ENCODE data around the gene KLHL8.

The KLHL8 gene

DNA sequence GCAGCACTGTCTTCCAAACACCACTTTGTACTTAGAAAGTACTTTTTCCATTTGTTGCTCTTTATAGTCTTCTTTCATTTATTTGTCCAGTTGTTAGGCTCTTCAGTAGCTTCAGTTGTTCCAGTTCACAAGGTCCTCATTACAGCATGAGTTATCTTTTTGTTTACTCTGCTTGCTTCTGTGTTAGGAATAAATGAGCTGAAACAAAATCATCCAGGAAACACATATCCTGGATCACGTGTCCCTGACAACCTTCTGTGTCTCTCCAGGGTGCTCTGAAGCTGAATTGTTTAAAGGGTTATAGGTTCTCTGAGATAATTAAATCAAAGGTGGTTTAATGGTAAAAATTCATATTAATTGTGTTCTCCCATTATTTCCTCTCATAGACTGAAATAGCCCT lies 19.9 kb upstream of the KLHL8 start:
- no peak for FAIRE-seq
- TF ChIP-seq, protein P1, sequence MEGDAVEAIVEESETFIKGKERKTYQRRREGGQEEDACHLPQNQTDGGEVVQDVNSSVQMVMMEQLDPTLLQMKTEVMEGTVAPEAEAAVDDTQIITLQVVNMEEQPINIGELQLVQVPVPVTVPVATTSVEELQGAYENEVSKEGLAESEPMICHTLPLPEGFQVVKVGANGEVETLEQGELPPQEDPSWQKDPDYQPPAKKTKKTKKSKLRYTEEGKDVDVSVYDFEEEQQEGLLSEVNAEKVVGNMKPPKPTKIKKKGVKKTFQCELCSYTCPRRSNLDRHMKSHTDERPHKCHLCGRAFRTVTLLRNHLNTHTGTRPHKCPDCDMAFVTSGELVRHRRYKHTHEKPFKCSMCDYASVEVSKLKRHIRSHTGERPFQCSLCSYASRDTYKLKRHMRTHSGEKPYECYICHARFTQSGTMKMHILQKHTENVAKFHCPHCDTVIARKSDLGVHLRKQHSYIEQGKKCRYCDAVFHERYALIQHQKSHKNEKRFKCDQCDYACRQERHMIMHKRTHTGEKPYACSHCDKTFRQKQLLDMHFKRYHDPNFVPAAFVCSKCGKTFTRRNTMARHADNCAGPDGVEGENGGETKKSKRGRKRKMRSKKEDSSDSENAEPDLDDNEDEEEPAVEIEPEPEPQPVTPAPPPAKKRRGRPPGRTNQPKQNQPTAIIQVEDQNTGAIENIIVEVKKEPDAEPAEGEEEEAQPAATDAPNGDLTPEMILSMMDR (IDR thresholded peaks at IDR 0.05; ENCODE audit: insufficient read depth, missing control alignments) = no peak
- no peak for DNase-seq (ENCODE audit: insufficient read length, low spot score)

DNA sequence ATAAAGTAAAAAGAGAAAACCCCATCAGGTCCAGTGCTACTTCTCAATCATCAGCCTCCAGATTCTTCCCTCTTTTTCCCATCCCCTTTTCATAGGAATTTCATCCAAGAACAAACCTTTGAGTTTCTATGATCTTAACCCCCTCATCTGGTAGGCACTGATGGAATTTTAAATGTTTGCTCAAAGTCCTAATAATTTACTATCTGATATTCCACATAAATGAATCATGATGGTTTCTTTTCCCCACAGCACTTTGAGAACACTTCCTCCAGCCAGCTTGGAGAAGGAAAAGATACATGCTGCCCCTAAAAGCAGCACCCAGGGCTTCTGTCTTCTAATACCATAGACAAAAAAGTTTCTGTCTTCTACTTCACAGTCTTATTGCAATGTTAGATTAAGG lies 19.4 kb upstream of the KLHL8 start:
- FAIRE-seq = no peak

DNA sequence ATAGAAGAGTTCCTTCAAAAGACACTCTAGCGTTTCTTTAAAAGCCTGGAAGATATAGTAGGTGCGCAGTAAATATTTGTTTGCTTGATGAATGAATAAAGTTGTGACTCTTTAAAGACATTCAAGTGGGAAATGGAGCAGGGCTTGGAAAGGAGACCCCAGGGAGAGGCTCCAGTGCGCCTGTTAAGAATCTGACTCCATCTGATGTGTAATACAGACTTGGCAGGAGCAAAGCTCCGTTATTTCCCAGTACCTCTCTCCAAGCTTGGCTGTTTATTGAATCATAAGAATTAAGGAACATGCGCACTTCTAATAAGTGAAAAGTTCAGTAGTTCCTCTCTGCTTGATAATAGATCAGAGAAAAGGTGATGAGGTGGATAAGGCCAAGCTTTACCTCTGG lies 18.8 kb upstream of the KLHL8 start:
- FAIRE-seq (no peak), DNase-seq (ENCODE audit: insufficient read length, low spot score) (no peak)
- TF ChIP-seq, protein P1 (IDR thresholded peaks at IDR 0.05; ENCODE audit: insufficient read depth, missing control alignments) = no peak

More for the DNA sequence above, 19.4 kb upstream of the KLHL8 start:
- DNase-seq (ENCODE audit: insufficient read length, low spot score) = no peak
- TF ChIP-seq, protein P1 (IDR thresholded peaks at IDR 0.05; ENCODE audit: insufficient read depth, missing control alignments) = no peak

DNA sequence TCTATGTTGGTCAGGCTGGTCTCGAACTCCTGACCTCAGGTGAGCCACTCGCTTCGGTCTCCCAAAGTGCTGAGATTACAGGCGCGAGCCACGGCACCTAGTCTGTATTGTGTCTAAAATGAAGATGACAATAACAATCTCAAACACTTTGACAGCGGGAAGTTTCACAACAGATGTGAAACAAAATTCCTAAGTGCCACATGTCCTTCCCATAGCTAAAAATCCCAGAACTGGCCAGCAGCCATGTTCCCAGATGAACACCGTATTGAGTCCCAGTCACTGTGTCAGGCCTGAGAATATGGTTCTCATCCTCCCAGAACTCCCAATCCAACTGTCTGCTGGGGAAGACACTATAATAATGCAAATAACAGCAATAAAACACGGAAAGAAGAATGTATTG lies 16.4 kb upstream of the KLHL8 start:
- DNase-seq (ENCODE audit: insufficient read length, low spot score) (no peak), FAIRE-seq (no peak)
- TF ChIP-seq, protein P1 (IDR thresholded peaks at IDR 0.05; ENCODE audit: insufficient read depth, missing control alignments) = no peak

DNA sequence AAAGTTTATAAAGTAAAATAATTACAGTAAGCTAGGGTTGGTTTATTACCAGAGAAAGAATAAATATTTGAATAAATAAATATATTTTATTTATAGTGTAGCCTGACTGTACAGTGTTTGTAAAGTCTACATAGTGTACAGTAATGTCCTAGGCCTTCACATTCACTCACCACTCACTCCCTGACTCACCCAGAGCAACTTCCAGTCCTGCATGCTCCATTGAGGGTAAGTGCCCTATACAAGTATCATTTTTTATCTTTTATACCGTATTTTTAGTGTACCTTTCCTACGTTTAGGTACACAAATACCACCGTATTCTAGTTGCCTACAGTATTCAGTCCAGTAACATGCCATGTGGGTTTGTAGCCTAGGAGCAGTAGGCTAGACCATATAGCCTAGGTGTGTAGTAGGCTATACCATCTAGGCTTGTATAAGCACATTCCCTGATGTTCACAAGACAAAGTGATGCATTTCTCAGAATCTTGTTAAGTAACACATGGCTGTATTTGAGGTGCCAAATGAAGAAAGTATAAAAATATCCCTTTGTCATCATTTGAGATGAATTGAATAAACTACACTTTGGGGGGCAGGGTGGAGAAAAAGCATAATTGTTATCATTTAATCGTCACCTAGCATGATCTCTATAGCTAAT lies 14.7 kb upstream of the KLHL8 start:
- no peak for FAIRE-seq
- no peak for DNase-seq (ENCODE audit: insufficient read length, low spot score)
- TF ChIP-seq, protein P1 (IDR thresholded peaks at IDR 0.05; ENCODE audit: insufficient read depth, missing control alignments) = no peak

DNA sequence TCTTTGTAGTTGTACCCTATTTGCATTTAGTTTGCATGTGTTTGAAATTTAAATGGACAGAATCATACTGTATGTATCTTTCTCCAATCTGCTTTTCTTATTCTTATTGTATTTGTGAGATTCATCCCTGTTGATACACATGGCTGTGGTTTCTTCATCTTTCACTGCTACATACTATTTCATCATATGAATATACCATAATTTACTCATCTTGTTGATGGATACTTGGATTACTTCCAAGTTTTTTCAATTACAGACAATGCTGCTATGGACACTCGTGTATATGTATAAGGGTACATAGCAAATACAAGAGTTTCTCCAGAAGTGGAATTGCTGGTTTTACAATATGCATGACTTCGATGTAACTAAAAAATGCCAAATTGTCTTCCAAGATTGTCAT lies 11.8 kb upstream of the KLHL8 start:
- FAIRE-seq (no peak), DNase-seq (ENCODE audit: insufficient read length, low spot score) (no peak)
- TF ChIP-seq, protein P1 (IDR thresholded peaks at IDR 0.05; ENCODE audit: insufficient read depth, missing control alignments) = no peak

DNA sequence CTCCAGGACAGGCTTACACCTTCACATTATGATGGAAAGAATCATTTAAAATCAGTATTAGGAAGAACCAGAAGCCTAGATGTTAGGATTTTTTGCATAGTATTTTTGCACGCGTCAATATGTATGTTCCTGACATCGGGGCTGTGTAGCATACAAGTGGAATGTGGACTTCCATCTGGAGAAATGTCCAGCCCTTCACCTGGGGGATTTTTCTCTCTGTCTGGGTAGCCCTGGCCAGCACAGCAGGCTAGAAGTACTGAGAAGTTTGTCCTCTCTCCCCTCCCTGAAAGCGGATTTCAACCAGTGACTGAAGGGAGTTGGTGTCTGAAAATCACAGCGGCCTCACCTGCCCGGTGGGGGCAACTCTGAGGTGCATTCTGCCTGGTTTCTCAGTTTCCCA lies 10.4 kb upstream of the KLHL8 start:
- DNase-seq (ENCODE audit: insufficient read length, low spot score) (no peak), FAIRE-seq (no peak)
- TF ChIP-seq, protein P1 (IDR thresholded peaks at IDR 0.05; ENCODE audit: insufficient read depth, missing control alignments) = no peak
